Measurements from ENCODE around the gene KDELR3.
A peak's percentile ranks its signal among the peaks of the same experiment; 100 is the strongest.
"Not testable (repeated sequence)": the region's sequence is repeated elsewhere in the genome, so short reads cannot be mapped to it uniquely, and the experiment has no call there.

KDELR3 gene

DNA sequence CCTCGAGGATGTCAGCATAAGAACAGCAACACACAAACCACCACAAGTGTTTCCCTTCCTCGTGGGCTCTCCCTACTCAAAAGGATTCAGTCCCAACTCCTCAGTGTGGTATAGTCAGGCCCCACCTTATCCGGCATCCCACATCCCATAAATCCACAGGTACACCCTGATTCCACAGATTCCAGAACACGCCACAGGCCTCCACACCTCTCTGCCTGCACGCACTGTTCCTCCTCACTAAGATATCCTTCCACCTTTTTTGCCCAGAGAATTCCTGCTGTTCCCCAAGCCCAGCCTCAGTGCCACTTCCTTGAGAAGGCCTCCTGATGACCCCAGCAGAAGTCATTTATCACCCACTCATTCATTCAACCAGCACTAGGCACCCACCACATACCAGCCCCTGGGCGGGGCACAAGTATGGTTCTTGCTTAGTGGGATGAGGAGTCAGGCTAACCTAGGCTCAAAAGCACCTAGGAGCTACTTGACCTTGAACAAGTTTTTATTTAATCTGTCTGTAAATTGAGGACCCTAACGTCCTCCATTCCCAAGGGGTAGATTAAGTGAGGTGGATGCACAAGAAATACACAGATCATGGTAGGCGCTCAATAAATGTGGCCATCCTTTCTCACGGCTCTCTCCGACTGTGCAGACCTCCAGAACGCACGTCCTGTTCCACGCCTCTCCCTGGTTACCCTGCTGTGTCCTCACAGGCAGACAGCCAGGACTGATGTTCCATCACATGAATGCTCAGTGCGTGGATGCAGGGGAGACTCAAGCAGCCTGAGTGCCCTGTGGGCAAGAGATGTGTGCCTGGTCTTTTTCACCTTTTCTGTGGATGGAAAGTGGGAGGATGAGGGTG, 10.8 kb upstream of the KDELR3 start:
- DNase-seq: no peak

DNA sequence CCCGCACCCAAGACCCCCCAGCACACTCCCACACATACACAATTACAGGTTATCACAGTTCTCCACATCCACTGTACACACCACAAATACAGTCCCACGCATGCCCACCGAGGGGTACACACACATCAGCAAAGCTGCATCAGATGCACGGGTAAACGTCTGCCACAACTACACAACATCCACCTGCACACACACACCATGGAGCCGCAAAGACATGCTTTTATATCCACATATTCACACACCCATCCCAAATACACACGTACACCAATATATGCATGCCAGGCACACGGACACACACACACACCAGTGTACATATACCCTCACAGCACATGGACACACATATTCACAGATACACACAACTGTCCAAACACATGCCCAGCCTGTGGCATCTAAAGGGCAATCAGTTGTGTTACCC, 7.5 kb upstream of the KDELR3 start:
- no peak for DNase-seq

DNA sequence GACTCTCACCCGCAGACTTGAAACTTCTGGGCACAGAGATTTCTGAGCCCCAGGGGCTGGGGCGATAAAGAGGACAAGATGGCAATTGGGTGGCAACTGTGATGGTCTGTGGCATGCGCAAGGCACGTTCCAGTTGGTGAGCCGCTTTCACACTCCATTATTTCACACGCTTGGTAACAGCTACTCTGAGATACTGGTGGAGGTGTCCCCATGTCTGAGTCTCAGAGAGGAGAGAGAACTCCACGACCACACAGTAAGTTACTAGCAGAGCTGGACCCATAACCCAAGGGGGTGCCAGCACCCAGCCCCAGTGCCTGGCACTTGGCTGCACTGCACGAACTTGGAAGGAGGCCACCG, 6.9 kb upstream of the KDELR3 start:
- no peak for DNase-seq

DNA sequence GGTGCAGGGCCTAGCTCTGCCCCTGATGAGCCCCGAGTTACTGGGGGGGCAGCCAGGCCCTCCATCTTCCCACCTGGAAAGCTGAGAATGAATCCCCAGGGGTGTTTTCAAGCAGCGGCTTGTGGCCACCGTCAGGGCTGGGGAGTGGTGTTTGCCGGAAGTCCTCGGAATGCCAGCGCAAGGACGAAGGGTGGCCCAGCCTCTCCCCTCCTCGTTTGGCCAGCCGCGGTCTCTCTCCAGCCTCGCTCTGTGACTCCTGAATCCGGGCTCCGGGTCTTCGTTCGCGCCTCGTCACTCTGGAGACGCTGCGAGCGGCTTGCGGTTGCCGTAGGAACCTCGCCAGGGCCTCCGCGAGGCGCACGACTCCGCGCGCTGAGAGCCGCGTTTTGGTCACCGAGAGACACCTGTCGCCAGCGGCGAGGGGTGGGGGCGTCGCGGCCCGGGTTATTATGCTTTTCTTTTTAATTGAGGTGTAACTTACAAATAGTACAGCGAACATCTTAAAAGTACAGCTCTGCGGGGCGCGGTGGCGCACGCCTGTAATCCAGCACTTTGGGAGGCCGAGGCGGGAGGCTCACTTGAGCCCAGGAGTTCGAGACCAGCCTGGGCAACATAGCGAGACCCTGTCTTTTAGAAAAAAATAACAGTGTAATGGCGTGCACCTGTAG, 6.3 kb upstream of the KDELR3 start:
- peak; percentile 79 to 86 for DNase-seq

DNA sequence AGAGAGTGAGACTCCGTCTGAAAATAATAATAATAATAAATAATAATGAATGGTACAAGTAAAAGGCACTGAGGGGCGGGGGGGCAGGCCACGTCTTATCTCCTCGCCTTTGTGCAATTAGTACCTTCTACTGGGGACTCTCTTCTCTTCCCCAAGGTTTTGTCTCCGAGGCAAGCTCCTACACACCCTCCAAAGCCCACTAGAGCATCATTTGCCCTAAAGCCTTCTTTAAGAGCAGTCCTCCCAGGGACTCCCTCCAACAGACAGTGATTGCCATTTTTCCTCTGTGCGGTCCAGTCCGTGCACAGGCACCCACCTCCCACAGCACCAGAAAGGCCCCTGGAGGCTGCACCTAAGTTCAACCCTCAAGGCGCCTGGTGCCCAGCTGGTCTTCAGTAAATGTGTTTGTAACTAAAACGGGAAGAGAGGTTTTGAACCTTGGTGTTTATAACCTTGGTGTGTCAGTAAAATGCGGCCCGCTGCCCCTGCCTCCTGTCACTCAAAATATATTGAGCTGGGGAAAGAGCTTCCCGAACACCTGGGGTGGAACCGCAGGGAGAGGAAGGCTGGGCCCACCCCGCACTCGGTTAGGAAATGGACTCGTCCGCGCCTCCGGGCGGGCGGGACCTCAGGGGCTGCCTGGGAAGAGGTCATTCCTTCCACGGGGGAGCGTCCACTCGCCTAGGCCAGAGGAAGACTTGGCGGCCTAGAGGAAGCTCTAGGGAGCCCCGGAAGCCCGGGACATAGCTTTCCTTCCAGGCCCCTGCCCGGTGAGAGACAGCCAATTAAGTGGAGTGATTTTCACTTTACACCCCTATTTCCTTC, 4.7 kb upstream of the KDELR3 start:
- DNase-seq: no peak

DNA sequence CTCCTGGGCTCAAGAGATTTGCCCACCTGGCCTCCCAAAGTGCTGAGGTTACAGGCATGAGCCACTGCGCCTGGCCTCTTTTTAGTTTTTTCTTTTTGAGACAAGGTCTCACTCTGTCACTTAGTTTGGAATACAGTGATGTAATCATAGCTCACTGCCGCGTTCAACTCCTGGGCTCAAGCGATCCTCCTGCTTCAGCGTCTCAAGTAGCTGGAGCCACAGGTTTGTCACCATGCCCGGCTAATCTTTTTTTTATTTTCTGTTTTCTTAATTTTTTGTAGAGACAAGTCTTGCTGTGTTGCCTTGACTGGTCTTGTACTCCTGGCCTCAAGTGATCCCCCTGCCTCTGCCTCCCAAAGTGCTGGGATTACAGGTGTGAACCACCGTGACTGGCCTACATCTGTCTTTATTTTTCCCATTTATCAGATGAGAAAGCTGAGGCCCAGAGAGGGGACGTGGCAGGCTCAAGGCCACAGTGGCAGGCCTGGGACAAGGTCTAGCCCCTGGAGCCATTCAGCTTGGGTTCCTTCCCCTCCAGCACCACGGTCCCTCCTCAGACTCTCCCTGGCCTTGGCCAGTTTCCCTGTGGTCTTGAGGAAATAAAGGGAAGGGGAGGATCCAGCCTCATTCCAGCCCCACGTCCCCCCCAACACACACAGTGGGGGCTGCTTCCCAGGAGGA, 2.8 kb upstream of the KDELR3 start:
- no peak for DNase-seq

DNA sequence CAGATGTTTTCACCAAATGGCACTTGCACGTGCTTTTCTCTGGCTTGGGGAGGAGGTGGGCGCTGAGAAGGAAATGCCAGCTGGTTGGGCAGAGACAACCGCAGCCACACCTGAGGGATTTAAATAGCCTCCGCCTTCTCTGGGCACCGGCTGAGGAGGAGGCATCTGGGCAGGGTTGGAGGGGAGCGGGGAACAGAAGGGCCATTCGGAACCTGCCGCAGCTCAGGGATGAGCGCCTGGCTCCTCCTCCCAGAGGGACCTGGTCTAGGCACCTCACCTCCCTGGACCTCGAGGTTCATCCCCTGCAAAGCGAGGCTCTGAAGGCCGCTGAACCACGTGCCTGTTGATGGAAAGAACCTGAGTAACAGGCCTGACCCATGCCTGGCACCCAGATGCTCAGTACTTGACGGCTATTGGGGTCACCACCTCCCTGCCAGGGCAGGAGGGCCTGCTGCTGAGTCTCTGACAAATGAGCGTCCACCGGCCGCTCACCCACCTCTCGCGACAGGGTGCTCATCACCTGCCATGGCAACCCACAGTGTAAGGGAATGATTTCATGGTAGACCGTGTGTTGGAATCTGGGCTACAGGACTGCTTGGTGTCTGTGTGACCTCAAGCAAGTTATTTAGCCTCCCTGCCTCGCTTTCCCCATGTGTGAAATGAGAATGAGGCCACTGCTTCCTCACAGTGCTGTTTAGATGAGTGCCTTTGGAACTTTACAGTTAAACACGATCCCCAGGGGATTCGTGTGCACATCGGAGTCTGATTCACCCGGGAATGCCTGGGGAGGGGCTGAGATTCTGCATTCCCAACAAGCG, 2.0 kb upstream of the KDELR3 start:
- DNase-seq: no peak

DNA sequence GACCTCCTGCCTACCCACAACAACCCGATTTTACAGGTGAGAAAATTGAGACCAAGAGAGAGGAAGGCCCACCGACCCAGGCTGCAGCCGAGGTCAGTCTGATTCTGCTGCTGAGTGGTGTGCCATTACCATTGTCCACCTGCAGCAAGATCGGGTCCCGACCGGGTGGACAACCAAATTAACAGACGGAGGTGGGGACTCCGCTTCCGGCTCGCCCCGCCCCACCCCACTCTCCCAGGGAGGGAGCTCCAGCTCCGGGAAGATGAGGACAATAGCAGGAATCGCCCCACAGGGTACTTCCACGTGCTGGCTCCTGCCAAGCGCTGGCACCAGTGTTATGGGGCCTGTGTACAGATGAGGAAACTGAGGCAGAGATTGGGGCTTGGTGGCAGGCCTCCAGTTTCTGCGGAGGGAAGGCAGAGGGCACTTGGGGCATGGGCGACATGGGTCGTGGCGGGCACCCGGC, 425 bp upstream of the KDELR3 start:
- DNase-seq: no peak

DNA sequence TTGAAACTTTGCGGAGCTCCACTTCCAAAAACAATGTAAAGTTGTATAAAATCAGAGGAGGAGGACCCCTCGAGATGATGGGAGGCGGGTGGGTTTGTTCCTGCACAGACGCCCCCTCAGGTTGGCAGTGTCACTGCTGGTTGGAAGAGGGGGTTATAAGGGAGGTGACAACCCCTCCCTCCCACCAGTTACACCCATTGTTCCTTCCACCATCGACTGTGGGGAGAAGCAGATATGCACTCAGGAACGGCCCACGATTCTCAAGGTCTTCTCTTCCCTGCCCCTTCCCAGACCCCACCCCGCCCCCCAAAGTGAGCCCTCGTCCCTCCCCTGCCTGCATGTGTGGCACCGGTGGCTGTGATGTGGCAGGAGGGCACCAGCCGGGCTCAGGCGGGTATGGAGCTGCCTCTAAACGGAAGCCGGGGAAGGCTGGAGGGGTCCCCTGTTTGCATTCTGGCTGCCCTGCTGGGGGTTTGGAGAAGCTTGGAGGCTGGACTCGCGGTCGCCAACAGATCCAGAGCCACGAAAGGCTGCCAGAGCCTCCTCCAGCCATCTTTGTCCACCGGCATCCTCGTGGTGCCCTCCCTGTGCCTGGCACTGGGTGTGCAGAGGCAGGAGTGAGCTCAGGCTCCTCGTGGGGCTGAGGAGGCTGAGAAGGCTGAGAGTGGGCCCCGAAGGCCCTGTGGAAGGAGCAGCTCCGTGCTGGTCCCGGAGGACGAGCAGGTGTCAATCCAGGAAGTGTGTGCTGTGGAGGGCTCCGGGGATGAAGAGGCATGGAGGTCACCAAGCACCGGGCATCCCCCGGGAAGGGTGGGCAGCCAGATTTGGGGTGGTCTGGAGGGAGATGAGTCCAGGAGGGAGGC, 778 bp downstream of the KDELR3 start:
- no peak for DNase-seq

DNA sequence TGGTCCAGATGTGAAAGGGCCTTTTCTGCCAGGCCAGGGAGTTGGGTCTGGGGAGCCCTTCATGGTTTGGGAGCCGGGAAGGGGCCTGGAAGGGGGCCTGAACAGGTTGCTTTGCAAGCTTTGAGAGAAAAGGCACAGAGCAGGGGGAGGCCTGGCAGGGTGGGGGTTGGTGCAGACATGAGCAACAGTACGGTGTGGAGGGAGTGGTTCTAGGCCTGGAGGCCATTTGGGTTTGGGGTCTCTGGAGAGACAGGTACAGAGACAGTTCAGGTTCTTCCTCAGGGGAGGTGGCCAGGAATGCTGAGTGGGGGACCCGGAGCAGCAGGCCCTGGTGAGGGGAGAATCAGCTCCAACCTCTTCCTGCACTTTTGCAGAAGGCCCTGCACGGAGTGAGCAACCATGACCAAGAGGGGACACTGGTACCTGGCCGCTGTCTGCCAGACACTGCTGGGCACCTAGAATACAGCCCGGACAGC, 1.4 kb downstream of the KDELR3 start:
- no peak for DNase-seq

DNA sequence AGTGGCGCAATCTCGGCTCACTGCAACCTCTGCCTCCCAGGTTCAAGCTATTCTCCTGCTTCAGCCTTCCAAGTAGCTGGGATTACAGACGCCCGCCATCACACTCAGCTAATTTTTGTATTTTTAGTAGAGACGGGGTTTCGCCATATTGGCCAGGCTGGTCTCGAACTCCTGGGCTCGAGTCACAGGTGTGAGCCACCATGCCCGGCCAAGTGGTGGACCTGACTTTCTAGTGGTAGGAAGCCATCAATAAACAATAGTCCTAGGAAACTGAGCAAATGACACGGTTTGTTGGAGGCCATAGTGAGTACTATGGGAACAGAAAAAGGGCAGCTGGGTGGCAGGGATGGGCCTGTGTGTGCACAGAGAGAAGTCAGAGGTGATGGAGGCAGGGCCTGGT, 2.3 kb downstream of the KDELR3 start:
- not testable (repeated sequence) for DNase-seq

DNA sequence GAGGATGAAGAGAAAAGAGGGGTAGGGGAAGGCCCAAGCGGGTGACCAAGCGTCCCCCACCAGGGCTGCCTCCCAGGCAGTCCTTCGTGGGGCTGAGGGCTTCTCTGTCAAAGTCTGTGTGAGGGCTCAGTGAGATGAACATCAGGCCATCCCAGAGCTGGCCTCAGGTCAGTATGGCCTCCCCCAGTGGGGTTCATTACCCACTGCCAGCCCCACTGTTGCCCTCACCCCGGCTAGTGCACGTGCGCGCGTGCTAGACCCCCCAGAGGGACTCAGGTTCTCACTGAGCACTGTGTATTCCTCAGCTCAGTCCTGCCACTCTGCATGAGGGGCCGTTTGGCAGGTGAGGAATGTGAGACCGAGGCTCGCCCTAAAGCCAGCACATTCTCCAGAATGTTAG, 3.3 kb downstream of the KDELR3 start:
- DNase-seq: no peak

DNA sequence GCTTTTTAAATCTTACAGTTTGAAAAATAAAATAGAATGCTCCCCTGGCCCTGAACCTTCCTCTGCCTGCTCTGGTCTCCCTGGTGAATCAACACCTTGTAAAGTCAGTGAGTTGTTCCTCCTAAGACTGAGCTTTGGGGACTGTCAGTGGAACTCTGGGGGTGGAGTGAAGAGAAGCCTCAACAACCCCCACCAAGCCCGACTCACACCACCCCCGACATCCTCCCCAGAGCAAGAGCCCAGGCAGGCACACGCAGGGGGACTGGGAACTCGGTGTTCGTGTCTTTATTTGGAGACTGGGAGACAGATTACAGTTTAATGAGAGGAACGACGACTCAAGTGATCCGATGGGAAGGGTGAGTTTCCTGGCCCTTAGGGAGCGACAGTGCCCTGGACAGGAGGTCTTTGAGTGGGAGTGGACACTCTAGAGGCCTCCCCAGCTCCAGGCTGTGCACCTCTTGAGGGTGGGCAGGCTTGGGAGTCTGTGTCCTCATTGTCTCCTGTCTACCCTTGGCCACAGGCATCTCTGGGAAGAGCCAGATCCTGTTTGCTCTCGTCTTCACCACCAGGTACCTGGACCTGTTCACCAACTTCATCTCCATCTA, 6.2 kb downstream of the KDELR3 start:
- no peak for DNase-seq

DNA sequence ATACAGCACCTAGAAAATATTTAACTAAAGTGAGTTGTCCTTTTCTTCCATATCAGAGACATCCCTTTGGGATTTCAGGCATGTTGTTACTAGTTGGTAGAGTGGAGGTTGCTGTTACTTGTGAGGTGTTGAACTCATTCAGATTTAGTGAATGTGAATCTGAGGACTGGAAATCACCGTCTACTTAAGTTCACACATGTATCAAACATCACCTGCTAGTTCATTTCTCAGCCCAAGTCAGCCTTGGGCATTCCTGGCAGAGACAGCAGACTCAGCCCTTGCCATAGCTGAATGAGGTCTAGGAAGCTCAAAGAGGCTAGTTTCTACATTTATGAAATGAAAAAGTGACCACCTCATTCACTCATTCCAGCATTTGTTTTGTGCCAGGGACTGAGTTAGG, 9.7 kb downstream of the KDELR3 start:
- no peak for DNase-seq

DNA sequence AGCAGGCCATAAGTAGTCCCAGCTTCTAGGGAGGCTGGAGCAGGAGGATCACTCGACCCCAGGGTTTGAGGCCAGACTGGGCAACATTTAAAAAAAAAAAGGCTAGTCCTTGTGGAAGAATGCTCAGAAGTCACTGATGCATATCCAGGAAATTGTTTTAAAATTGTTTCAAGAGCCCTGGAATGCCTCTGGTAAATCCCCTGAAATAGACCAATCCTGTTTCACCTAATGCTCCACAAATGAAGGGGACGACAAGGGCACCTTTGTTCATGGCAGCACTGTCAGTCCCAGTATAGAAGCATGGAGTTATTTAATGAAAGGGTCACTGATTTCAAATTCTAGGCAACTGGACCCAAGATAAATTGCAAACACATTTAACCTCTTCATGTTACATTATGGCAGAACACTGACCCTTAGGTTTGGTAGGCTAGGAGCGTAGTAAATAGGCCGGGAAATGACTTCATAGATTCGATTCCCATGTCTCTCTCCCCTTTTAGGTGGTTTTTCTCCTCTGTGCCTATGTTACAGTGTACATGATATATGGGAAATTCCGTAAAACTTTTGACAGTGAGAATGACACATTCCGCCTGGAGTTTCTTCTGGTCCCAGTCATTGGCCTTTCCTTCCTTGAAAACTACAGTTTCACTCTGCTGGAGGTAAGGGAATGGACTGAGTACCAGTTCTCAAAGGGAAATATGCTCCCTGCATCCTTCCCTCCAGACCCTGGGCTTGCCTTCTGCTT, 11.4 kb downstream of the KDELR3 start:
- DNase-seq: no peak

DNA sequence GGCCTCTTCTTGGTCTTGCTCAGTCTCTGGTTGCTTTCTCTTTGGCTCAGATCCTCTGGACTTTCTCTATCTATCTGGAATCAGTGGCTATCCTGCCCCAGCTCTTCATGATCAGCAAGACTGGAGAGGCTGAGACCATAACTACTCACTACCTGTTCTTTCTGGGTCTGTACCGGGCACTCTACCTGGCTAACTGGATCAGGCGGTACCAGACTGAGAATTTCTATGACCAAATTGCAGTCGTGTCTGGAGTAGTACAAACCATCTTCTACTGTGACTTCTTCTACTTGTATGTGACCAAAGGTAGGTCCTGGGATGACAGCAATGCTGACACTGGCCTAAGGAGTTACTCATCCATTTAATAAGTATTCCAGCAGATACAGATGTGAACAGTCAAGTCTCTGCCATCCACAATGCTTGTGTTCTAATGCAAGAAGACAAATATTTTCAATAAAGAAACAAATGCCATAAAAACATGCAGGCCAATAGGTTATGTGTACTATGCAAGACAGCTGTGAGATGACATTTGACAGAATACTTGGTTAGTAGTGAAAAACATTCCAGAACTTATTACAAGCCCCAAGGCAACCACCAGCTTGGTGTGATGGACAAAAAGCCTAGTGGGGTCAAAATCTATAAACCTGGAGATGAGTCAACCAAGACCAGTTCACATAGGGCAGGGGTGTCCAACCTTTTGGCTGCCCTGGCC, 13.4 kb downstream of the KDELR3 start:
- no peak for DNase-seq

DNA sequence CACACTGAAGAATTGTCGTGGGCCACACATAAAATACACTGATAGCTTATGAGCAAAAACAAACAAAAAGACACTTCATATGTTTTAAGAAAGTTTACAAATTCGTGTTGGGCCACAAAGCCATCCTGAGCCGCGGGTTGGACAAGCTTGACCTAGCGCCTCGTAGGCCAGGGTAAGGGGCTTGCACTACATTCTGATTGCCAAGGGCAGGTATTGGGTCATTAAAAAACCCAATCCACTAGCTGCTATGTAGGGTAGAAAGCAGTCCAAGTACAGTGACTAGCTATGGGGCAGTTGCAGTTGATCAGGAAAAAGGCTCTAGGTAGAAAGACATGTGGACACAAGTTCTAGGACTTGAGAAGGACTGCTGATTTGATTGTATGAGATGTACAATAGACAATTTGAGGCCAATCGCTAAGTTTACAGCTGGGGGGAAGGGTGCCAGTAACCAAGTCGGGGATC, 14.0 kb downstream of the KDELR3 start:
- DNase-seq: no peak

DNA sequence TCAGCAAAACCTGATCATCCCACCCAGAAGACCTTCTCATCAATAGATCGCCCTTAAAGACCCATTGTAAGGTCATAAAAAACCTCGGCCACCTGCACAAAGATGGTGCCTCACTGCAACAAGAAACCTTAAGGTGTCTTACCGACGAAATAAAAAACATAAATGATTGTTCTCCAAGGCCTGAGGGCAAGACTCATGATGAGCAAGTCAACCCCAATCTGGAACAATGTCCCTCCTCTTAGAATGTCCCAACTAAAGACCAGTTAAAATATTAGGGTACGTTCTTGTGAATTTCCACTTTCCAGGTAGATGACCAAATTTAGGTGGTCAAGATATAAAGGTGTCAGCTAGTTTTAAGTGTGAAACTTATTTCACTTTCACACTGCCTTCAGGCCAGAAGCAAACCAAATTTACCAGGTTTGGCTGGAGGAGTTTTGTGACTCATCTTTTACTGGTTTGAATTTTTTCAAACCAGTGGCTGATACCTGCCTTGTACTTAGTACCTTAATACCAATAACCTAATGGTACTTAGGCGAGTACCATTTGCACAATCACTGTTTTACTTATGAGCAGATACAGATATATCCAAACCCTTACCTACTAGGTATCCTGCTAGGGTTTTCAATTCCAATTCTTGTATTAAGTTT, 14.9 kb downstream of the KDELR3 start:
- DNase-seq: no peak
